ENCODE data around the gene HOXC9.

The HOXC9 gene

GRCh38 chr12:53963434-53964314 is 36.3 kb upstream of the HOXC9 start:
- DNase-seq (ENCODE audit: low read depth): no peak

GRCh38 chr12:53964315-53964713 is 35.6 kb upstream of the HOXC9 start:
- no peak for DNase-seq (ENCODE audit: low read depth)

GRCh38 chr12:53965281-53966084 is 34.5 kb upstream of the HOXC9 start:
- DNase-seq (ENCODE audit: low read depth): no peak

GRCh38 chr12:53966085-53966384 is 33.9 kb upstream of the HOXC9 start:
- no peak for DNase-seq (ENCODE audit: low read depth)

- DNase-seq (ENCODE audit: low read depth): no peak
These were observed 33.4 kb upstream of the HOXC9 start for GRCh38 chr12:53966385-53967133.

GRCh38 chr12:53967421-53967925 is 32.5 kb upstream of the HOXC9 start:
- DNase-seq (ENCODE audit: low read depth): no peak

GRCh38 chr12:53968214-53969127 is 31.5 kb upstream of the HOXC9 start:
- no peak for DNase-seq (ENCODE audit: low read depth)

GRCh38 chr12:53969588-53970259 is 30.2 kb upstream of the HOXC9 start:
- no peak for DNase-seq (ENCODE audit: low read depth)

GRCh38 chr12:53970451-53970850 is 29.5 kb upstream of the HOXC9 start:
- no peak for DNase-seq (ENCODE audit: low read depth)

- DNase-seq (ENCODE audit: low read depth): no peak
These were observed 28.8 kb upstream of the HOXC9 start for GRCh38 chr12:53971129-53971528.

GRCh38 chr12:53971686-53972085 is 28.3 kb upstream of the HOXC9 start:
- no peak for DNase-seq (ENCODE audit: low read depth)

- DNase-seq (ENCODE audit: low read depth): no peak
These were observed 27.7 kb upstream of the HOXC9 start for GRCh38 chr12:53972152-53972702.

GRCh38 chr12:53972722-53973235 is 27.2 kb upstream of the HOXC9 start, which contains the start of gene HOXC11:
Gene HOXC11, plus strand, starts transcription at chr12:53973126. Its CDS starts 116 bp downstream, at chr12:53973242.
- DNase-seq (ENCODE audit: low read depth): no peak

- DNase-seq (ENCODE audit: low read depth): no peak
These were observed 26.5 kb upstream of the HOXC9 start for GRCh38 chr12:53973236-53974042.

GRCh38 chr12:53974084-53975063 is 25.6 kb upstream of the HOXC9 start, which contains the start of gene HOTAIR:
Gene HOTAIR, minus strand, starts transcription at chr12:53974954.
- no peak for DNase-seq (ENCODE audit: low read depth)

- no peak for DNase-seq (ENCODE audit: low read depth)
These were observed 24.9 kb upstream of the HOXC9 start for GRCh38 chr12:53975064-53975471.

GRCh38 chr12:53975479-53976152 is 24.3 kb upstream of the HOXC9 start:
- no peak for DNase-seq (ENCODE audit: low read depth)
